SK-N-SH treated with all-trans-retinoic acid at 6 μM for 48 hours (cell line): Measurements from ENCODE around the gene TBC1D25.
A peak's percentile ranks its signal among the peaks of the same experiment; 100 is the strongest.

Source experiments
- BACH2 ChIP-seq: fragments of 250-450 bp; sonication (Bioruptor Pico); IDR thresholded peaks from 2 replicates; pipeline ENCODE4 v1.9.0; 2021; ENCODE audit warnings: mild to moderate bottlenecking, borderline replicate concordance
- CREB5 ChIP-seq: fragments of 250-450 bp; sonication (Bioruptor Pico); IDR thresholded peaks from 2 replicates; pipeline ENCODE4 v1.5.1; 2020; ENCODE audit warnings: low read depth, mild to moderate bottlenecking, moderate library complexity
- CSDC2 ChIP-seq: fragments of 250-450 bp; sonication (Bioruptor Pico); IDR thresholded peaks from 2 replicates; pipeline ENCODE4 v1.5.0; 2020; ENCODE audit warnings: mild to moderate bottlenecking, moderate library complexity
- CSRNP3 ChIP-seq: fragments of 250-450 bp; sonication (Bioruptor Pico); IDR thresholded peaks from 2 replicates; pipeline ENCODE4 v1.5.1; 2021; ENCODE audit warnings: mild to moderate bottlenecking, moderate library complexity
- GLIS3 ChIP-seq: fragments of 250-450 bp; sonication (Bioruptor Pico); IDR thresholded peaks from 2 replicates; pipeline ENCODE4 v1.5.0; 2020; ENCODE audit warnings: mild to moderate bottlenecking, moderate library complexity
- PATZ1 ChIP-seq: fragments of 250-450 bp; sonication (Bioruptor Pico); IDR thresholded peaks from 2 replicates; pipeline ENCODE4 v1.8.0; 2020; ENCODE audit warnings: mild to moderate bottlenecking, moderate library complexity, borderline replicate concordance
- RARB ChIP-seq: fragments of 250-450 bp; sonication (Bioruptor Pico); IDR thresholded peaks from 2 replicates; pipeline ENCODE4 v1.8.0; 2021; ENCODE audit warnings: mild to moderate bottlenecking, moderate library complexity
- TOX ChIP-seq: fragments of 250-450 bp; sonication (Bioruptor Pico); IDR thresholded peaks from 2 replicates; pipeline ENCODE4 v1.8.0; 2021; ENCODE audit warnings: mild to moderate bottlenecking, moderate library complexity, borderline replicate concordance

- TF ChIP-seq CREB5 (CRISPR knock-in tag): no peak
- TF ChIP-seq PATZ1 (CRISPR knock-in tag): 0 out of 2 replicates have a peak, but pooled peaks have one; percentile 16
- no peak for TF ChIP-seq BACH2 (CRISPR knock-in tag)
- no peak for TF ChIP-seq GLIS3 (CRISPR knock-in tag)
- no peak for TF ChIP-seq CSDC2 (CRISPR knock-in tag)
- TF ChIP-seq TOX: no peak
- TF ChIP-seq CSRNP3 (CRISPR knock-in tag): no peak
- no peak for TF ChIP-seq RARB (CRISPR knock-in tag)
These were observed 58.1 kb downstream of the TBC1D25 start, which contains the start of gene WDR13 for GRCh38 chrX:48597353-48598264.
